ENCODE measurements around the gene TMEM63C.

The TMEM63C gene

GRCh38 chr14:77286576-77286975 is 105.0 kb downstream of the TMEM63C start:
- Histone ChIP-seq H3K9me3 (no peaks in the 10 kb centered on the region), H3K36me3 (peaks cover 17% of the 10 kb centered on the region), H3K27me3 (no peaks in the 10 kb centered on the region), H3K4me3 (ENCODE audit: low read depth, low read length) (no peak overlapping the region), H3K4me1 (no peaks in the 10 kb centered on the region)
- no peak for DNase-seq
- no peak for TF ChIP-seq CTCF (IDR thresholded peaks at IDR 0.05; ENCODE audit: low read depth, low read length)

GRCh38 chr14:77290705-77291104 is 109.1 kb downstream of the TMEM63C start:
- peaks cover 1% of the 10 kb centered on the region; the same call in 1 of the 2 replicates for H3K36me3 ChIP-seq
- TF ChIP-seq CTCF (IDR thresholded peaks at IDR 0.05; ENCODE audit: low read depth, low read length) = peak; percentile 19
- no peaks in the 10 kb centered on the region; the same call in 1 of the 2 replicates for H3K4me1 ChIP-seq
- H3K9me3 ChIP-seq = no peaks in the 10 kb centered on the region
- no peak for DNase-seq
- no peaks in the 10 kb centered on the region for H3K27me3 ChIP-seq
- H3K4me3 ChIP-seq (ENCODE audit: low read depth, low read length) = no peak overlapping the region

- no peaks in the 10 kb centered on the region; the same call in 1 of the 2 replicates for H3K4me1 ChIP-seq
- no peaks in the 10 kb centered on the region for H3K27me3 ChIP-seq
- H3K4me3 ChIP-seq (ENCODE audit: low read depth, low read length) = no peak overlapping the region
- TF ChIP-seq CTCF (IDR thresholded peaks at IDR 0.05; ENCODE audit: low read depth, low read length) = no peak
- DNase-seq = peak; percentile 78
- no peaks in the 10 kb centered on the region for H3K9me3 ChIP-seq
- H3K36me3 ChIP-seq = peaks cover 4% of the 10 kb centered on the region
Measured at GRCh38 chr14:77296155-77296554, 114.6 kb downstream of the TMEM63C start.

- Histone ChIP-seq H3K4me1 (no peaks in the 10 kb centered on the region; the same call in 1 of the 2 replicates), H3K4me3 (ENCODE audit: low read depth, low read length) (no peak overlapping the region), H3K9me3 (no peaks in the 10 kb centered on the region), H3K27me3 (no peaks in the 10 kb centered on the region), H3K36me3 (peaks cover 4% of the 10 kb centered on the region)
- TF ChIP-seq CTCF (IDR thresholded peaks at IDR 0.05; ENCODE audit: low read depth, low read length) = no peak
- no peak for DNase-seq
Measured at GRCh38 chr14:77296906-77297305, 115.3 kb downstream of the TMEM63C start.

- TF ChIP-seq CTCF (IDR thresholded peaks at IDR 0.05; ENCODE audit: low read depth, low read length) = no peak
- H3K27me3 ChIP-seq = no peaks in the 10 kb centered on the region
- DNase-seq = no peak
- H3K36me3 ChIP-seq = peaks cover 4% of the 10 kb centered on the region
- no peaks in the 10 kb centered on the region for H3K9me3 ChIP-seq
- no peaks in the 10 kb centered on the region; the same call in 1 of the 2 replicates for H3K4me1 ChIP-seq
- no peak overlapping the region for H3K4me3 ChIP-seq (ENCODE audit: low read depth, low read length)
Measured at GRCh38 chr14:77299771-77300170, 118.2 kb downstream of the TMEM63C start.

- peak; percentile 87 for DNase-seq
- TF ChIP-seq CTCF (IDR thresholded peaks at IDR 0.05; ENCODE audit: low read depth, low read length) = peak; percentile 95
- Histone ChIP-seq H3K36me3 (no peaks in the 10 kb centered on the region; the same call in none of the 2 replicates), H3K4me3 (ENCODE audit: low read depth, low read length) (no peak overlapping the region), H3K27me3 (no peaks in the 10 kb centered on the region), H3K9me3 (no peaks in the 10 kb centered on the region), H3K4me1 (no peaks in the 10 kb centered on the region; the same call in 1 of the 2 replicates)
Measured at GRCh38 chr14:77301103-77301502, 119.5 kb downstream of the TMEM63C start.

Measured in BE2C (cell line).